H1 (cell line): ENCODE data around the gene CDH16. TPM values are rescaled to one million over a fixed set of nuclear protein-coding genes. Genes with fewer than 3 reads are reported as not detected.

Source experiments
- CREB1 ChIP-seq: IDR thresholded peaks from 2 replicates; pipeline ENCODE4 v1.6.1; 2012; ENCODE audit warnings: inconsistent platforms
- E2F6 ChIP-seq: IDR thresholded peaks from 2 replicates; pipeline ENCODE4 v1.6.1; 2012; ENCODE audit warnings: inconsistent platforms
- PHF8 ChIP-seq: fragments of 200-600 bp; sonication (generic); conservative IDR thresholded peaks from 2 replicates; pipeline ENCODE4 v1.7.1; 2012; ENCODE audit warnings: low read depth, mild to moderate bottlenecking, inconsistent platforms, low read length, moderate library complexity
- RAD21 ChIP-seq, 2 experiments: IDR thresholded peaks in 1 of 2; conservative IDR thresholded peaks in 1 of 2; 2 replicates each; pipeline ENCODE4 v1.6.1; 2011; ENCODE audit warnings: low read depth in 2 of 2, low read length in 2 of 2, improper control_type of control experiment in 1 of 2, inconsistent platforms in 1 of 2, mild to moderate bottlenecking in 1 of 2, moderate library complexity in 1 of 2
- RBBP5 ChIP-seq: IDR thresholded peaks from 2 replicates; pipeline ENCODE4 v1.7.1; 2012; ENCODE audit warnings: low read depth, mild to moderate bottlenecking, inconsistent platforms, low read length, moderate library complexity, borderline replicate concordance
- RNF2 ChIP-seq: fragments of 200-900, 300-1000 bp; sonication (generic); IDR thresholded peaks from 2 replicates; pipeline ENCODE4 v1.7.1; 2016; ENCODE audit warnings: borderline replicate concordance, low read depth, mild to moderate bottlenecking, antibody characterized with exemption, low read length; ENCODE audit not compliant: poor library complexity, severe bottlenecking; ENCODE audit errors: missing control alignments
- polyA plus RNA-seq, 7 experiments: library from polyadenylated mRNA; depleted of rRNA in 3 of 7; stranded (reverse) in 5 of 7; unstranded in 2 of 7; fragments of >200 nt in 5 of 7; fragments of 200-250 nt in 2 of 7; gene quantifications; 1 replicate in 5 of 7; 2 replicates in 1 of 7; 4 replicates in 1 of 7; pipeline versions ENCODE4 v1.2.1 to v1.2.3, GENCODE V29; 2011 to 2013; ENCODE audit warnings: missing spikeins in 2 of 7, mixed read lengths in 2 of 7
- total RNA-seq: library from RNA; stranded (reverse); fragmentation: NEBNext Ultra II Directional; extraction: Animal tissue kit (Norgen Biotek cat#: 25700); gene quantifications from 2 replicates; pipeline ENCODE4 v1.2.1, GENCODE V29; 2021

Gene CDH16
- total and polyA plus RNA-seq, 2 of the 8 experiments (the other 6 are each of a cell fraction or from before 2014, with no cell fraction given) = not detected

GRCh38 chr16:66895689-66895979 is 23.1 kb downstream of the CDH16 start (continued):
- no peak for TF ChIP-seq E2F6
- TF ChIP-seq RBBP5 = no peak
- TF ChIP-seq PHF8 = no peak
- no peak for TF ChIP-seq RNF2
- TF ChIP-seq CREB1 = no peak
- TF ChIP-seq RAD21 (IDR thresholded peaks at IDR 0.05 in 1 of 2, conservative IDR thresholded peaks at IDR 0.05 in 1 of 2; ENCODE audit: low read depth in 2 of 2, low read length in 2 of 2) = no peak
